ENCODE data around the gene LTBP2.

The LTBP2 gene

DNA sequence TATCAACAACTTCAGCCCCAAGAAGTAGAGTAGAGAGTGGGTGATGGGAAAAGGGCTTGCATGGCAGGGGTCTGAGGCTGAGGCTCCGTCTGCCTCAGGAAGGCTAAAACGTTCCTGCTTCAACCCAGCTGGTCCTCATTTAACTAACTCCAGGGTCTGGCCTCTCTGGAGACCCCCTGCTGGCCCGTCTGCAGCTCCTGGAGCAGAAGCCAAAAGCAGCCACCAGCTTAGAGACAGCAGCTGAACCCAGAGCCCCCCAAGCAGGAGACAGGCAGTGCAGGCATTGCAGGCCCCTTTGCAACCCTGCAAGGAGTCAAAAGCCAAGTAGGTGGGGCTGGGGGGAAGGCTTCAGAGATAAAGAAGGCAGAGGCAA is 25.1 kb upstream of the LTBP2 start:
- in situ Hi-C loops (cut with HindIII; ENCODE audit: low pct_ligation_motif_present, low sequenced_read_pairs) = no loop called here
- Histone ChIP-seq H3K27me3 (replicated peaks) (no peaks in the 10 kb centered on the region), H3K27ac (peak overlapping the region; percentile 74), H3K4me3 (ENCODE audit: low read depth, low read length) (no peak overlapping the region), H3K36me3 (replicated peaks) (no peaks in the 10 kb centered on the region)
- no peak for DNase-seq
- TF ChIP-seq, protein P1, sequence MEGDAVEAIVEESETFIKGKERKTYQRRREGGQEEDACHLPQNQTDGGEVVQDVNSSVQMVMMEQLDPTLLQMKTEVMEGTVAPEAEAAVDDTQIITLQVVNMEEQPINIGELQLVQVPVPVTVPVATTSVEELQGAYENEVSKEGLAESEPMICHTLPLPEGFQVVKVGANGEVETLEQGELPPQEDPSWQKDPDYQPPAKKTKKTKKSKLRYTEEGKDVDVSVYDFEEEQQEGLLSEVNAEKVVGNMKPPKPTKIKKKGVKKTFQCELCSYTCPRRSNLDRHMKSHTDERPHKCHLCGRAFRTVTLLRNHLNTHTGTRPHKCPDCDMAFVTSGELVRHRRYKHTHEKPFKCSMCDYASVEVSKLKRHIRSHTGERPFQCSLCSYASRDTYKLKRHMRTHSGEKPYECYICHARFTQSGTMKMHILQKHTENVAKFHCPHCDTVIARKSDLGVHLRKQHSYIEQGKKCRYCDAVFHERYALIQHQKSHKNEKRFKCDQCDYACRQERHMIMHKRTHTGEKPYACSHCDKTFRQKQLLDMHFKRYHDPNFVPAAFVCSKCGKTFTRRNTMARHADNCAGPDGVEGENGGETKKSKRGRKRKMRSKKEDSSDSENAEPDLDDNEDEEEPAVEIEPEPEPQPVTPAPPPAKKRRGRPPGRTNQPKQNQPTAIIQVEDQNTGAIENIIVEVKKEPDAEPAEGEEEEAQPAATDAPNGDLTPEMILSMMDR (IDR thresholded peaks at IDR 0.05; ENCODE audit: low read depth, low read length, missing control alignments) = no peak

DNA sequence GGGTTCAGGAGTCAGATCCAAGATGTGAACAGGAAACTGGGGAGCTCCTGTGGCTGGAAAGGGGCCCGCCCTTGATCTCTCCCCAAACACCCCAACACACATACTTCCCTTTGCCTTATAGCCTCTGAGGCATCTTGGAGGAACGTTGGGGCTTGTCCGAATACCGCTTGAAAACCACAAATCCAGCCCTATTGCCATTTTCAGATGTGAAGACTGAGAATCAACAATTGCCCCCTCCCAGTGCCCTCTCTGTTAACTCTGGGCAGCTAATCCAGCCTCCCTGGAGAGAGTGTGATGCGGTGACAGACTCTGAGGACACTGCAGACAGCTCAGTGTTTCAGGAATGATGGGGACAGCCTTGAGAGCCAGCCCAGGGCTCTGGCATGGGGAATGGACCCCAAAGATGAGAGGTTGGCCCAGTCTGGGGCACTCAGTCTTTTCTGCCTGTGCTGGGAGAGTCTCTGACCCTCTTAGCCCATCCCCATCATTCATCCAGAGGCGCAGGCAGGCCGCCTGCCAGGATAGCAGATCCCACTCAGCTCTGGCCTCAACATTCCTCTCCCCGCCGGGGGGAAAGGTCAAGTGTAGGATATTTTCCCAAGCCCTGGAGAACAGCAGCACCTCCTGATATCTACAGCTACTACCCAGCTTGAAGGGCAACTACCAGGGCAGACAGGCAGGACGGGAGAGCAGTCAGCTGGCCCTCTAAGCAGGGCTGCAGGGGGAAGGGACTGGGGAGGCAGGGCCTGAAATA is 24.6 kb upstream of the LTBP2 start:
- Histone ChIP-seq H3K27me3 (replicated peaks) (no peaks in the 10 kb centered on the region), H3K27ac (peak overlapping the region; percentile 74), H3K36me3 (replicated peaks) (no peaks in the 10 kb centered on the region), H3K4me3 (ENCODE audit: low read depth, low read length) (no peak overlapping the region)
- in situ Hi-C loops (cut with HindIII; ENCODE audit: low pct_ligation_motif_present, low sequenced_read_pairs) = no loop called here
- TF ChIP-seq, protein P1 (IDR thresholded peaks at IDR 0.05; ENCODE audit: low read depth, low read length, missing control alignments) = no peak
- DNase-seq = no peak

DNA sequence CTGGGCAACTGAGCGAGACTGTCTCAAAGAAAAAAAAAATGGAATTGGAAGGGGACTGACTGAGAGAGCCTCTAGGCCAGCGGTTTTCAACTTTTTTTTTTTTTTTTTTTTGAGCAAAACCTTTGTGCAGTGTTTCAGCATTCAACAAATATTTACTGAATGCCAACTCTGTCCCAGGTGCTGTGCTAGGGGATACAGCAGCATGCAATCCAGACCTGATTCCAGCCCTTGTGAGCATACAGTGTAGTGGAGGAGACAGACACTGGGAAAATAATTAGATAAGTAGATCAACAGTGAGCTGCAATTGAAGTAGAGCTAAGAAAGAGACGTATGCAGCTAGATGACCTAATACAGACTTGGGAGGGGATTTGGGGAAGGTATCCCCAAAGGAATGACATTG is 23.8 kb upstream of the LTBP2 start:
- TF ChIP-seq, protein P1 (IDR thresholded peaks at IDR 0.05; ENCODE audit: low read depth, low read length, missing control alignments) = no peak
- peak overlapping the region; percentile 74 for H3K27ac ChIP-seq
- no peaks in the 10 kb centered on the region for H3K36me3 ChIP-seq (replicated peaks)
- no peaks in the 10 kb centered on the region for H3K27me3 ChIP-seq (replicated peaks)
- in situ Hi-C loops (cut with HindIII; ENCODE audit: low pct_ligation_motif_present, low sequenced_read_pairs) = no loop called here
- H3K4me3 ChIP-seq (ENCODE audit: low read depth, low read length) = no peak overlapping the region
- no peak for DNase-seq

DNA sequence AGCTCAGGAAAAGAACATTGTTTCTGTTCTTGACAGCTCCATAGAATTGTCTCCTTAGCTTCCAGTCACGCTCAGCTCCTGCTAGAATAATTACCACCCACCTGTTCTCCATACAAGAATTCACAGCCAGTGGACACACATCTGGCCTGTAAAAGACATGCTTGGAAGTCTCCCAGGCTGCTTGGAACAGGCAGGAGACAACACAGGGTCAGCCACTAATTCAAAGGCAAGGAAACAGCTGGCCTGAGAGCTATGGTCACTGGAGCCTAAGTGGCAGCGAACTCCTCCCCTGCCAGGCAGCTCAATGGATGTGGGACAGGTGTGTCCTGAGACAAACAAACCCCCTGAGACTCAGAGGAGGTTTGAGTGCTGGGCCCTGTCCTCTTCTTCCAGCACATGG is 22.9 kb upstream of the LTBP2 start:
- in situ Hi-C loops (cut with HindIII; ENCODE audit: low pct_ligation_motif_present, low sequenced_read_pairs) = no loop called here
- no peaks in the 10 kb centered on the region for H3K27me3 ChIP-seq (replicated peaks)
- no peak overlapping the region for H3K27ac ChIP-seq
- DNase-seq = no peak
- H3K36me3 ChIP-seq (replicated peaks) = no peaks in the 10 kb centered on the region
- TF ChIP-seq, protein P1 (IDR thresholded peaks at IDR 0.05; ENCODE audit: low read depth, low read length, missing control alignments) = no peak
- H3K4me3 ChIP-seq (ENCODE audit: low read depth, low read length) = no peak overlapping the region

DNA sequence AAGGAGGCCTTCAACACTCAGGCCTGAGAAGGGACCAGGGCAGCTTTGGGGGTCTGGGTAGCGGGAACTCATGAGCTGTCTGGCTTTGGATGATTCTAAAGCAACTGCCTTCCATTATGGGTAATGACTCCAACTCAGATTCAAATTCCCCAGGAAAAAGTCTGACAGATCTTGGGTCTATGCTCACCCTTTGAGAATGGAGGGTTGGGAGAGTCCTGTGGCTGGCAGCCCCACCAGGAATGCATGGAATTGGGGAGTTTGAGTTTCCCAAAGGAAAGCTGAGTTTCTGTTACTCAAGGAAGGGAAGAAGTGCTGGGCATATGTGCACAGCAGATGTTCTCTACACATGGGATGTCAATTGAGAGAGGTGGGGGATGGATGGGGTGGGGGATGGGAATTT is 22.4 kb upstream of the LTBP2 start:
- no peaks in the 10 kb centered on the region for H3K27me3 ChIP-seq (replicated peaks)
- in situ Hi-C loops (cut with HindIII; ENCODE audit: low pct_ligation_motif_present, low sequenced_read_pairs) = no loop called here
- H3K4me3 ChIP-seq (ENCODE audit: low read depth, low read length) = no peak overlapping the region
- TF ChIP-seq, protein P1 (IDR thresholded peaks at IDR 0.05; ENCODE audit: low read depth, low read length, missing control alignments) = no peak
- H3K27ac ChIP-seq = no peak overlapping the region
- no peak for DNase-seq
- H3K36me3 ChIP-seq (replicated peaks) = no peaks in the 10 kb centered on the region

Measured in brain microvascular endothelial cell (primary cell).